DND-41 (cell line): ENCODE data around the gene ZNF529.
A peak's percentile ranks its signal among the peaks of the same experiment; 100 is the strongest.

Experiments used
- ATAC-seq: fragments of 200-7000 bp; cut with Tn5 transposase; 3 replicates; pipeline ENCODE4 v1.9.1; 2021; ENCODE audit warnings: low read depth; ENCODE audit not compliant: insufficient read depth
- DNase-seq: peaks from one replicate; pipeline ENCODE4 v3.0.0-alpha.2; 2020
- H2AFZ ChIP-seq: 2 replicates; pipeline ENCODE4 v1.6.0; 2012; ENCODE audit warnings: low read depth, low read length
- H3K27ac ChIP-seq: 2 replicates; pipeline ENCODE4 v1.5.1; 2012; ENCODE audit warnings: low read length, inconsistent platforms
- H3K27me3 ChIP-seq: fragments of 200-600 bp; sonication (generic); 2 replicates; pipeline ENCODE4 v1.6.0; 2012; ENCODE audit warnings: low read length, mild to moderate bottlenecking, inconsistent platforms; ENCODE audit not compliant: insufficient read depth, poor library complexity
- H3K36me3 ChIP-seq: 2 replicates; pipeline ENCODE4 v1.5.1; 2012; ENCODE audit warnings: low read length, inconsistent platforms; ENCODE audit not compliant: insufficient read depth
- H3K4me1 ChIP-seq: 2 replicates; pipeline ENCODE4 v1.5.1; 2012; ENCODE audit warnings: mild to moderate bottlenecking, low read length; ENCODE audit not compliant: insufficient read depth
- H3K4me2 ChIP-seq: 2 replicates; pipeline ENCODE4 v1.6.0; 2012; ENCODE audit warnings: mild to moderate bottlenecking, moderate library complexity, low read length, inconsistent platforms; ENCODE audit not compliant: insufficient read depth
- H3K4me3 ChIP-seq, 2 experiments: fragments of 200-600 bp in 1 of 2; shearing (Covaris generic) in 1 of 2; 2 replicates each; pipeline ENCODE4 v1.5.1; 2012 to 2016; ENCODE audit warnings: inconsistent platforms in 2 of 2, low read length in 2 of 2, mild to moderate bottlenecking in 2 of 2, low read depth in 1 of 2, moderate library complexity in 1 of 2
- H3K79me2 ChIP-seq: 2 replicates; pipeline ENCODE4 v1.6.0; 2012; ENCODE audit warnings: low read length, inconsistent platforms; ENCODE audit not compliant: insufficient read depth
- H3K9ac ChIP-seq: 2 replicates; pipeline ENCODE4 v1.6.0; 2012; ENCODE audit warnings: low read depth, mild to moderate bottlenecking, inconsistent platforms, low read length, moderate library complexity
- H3K9me3 ChIP-seq: 2 replicates; pipeline ENCODE4 v1.5.1; 2012; ENCODE audit warnings: low read length, moderate library complexity, mild to moderate bottlenecking, inconsistent platforms; ENCODE audit not compliant: insufficient read depth, severe bottlenecking
- H4K20me1 ChIP-seq: 2 replicates; pipeline ENCODE4 v1.6.0; 2012; ENCODE audit warnings: low read length; ENCODE audit not compliant: insufficient read depth
- EZH2 ChIP-seq: IDR thresholded peaks from 3 replicates; pipeline ENCODE4 v1.6.1; 2012; ENCODE audit warnings: borderline replicate concordance, low read depth, mild to moderate bottlenecking, moderate library complexity, low read length, inconsistent platforms; ENCODE audit not compliant: severe bottlenecking
- TF ChIP-seq, protein P1 (sequence below): IDR thresholded peaks from 2 replicates; pipeline ENCODE4 v1.5.1; 2012; ENCODE audit warnings: borderline replicate concordance, low read length, moderate library complexity, mild to moderate bottlenecking; ENCODE audit not compliant: poor library complexity, severe bottlenecking; ENCODE audit errors: extremely low read depth

The ZNF529 gene

DNA sequence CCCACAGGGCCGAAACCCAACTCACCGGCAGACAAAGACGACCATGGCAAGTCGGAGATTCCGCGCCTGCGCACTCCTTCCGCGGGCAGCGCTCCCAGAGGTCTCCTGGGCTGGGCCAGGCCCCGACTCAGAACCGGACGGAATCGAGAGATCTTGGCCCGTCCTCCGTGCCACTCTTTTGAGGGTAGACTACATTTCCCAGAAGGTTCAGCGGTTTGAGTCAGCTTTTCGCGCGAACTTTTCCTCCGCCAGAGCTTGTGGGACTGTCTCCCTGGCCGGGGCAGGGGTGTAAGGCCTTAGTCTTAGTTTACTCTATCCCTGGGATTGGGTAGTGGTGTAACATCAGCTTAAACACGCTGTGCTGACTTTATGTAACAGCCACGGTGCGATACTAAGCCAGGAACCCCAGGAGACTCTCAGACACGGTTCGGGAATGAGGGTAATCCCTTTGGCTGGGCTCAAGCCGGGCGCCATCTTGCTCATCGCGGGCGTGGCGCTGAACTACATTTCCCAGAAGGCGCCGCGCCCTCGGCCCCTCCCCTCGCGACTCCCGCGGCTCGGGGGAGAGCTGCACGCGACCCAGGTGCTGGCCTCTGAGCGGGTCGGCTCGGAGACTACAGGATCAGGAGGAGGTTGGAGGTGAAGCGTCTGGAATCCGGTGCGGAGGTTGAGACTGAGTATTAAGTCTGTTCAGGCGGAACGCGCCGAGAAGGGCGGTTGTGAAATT lies 44.7 kb downstream of the ZNF529 start, which contains the start of gene ZNF260:
Gene ZNF260 (minus strand): TSS at position 78 of the 727 bp plus-strand sequence. CDS start 13,033 bp downstream, outside the sequence.
- H3K9me3 ChIP-seq: peaks cover 24% of the 10 kb centered on the region
- no peaks in the 10 kb centered on the region for H3K27me3 ChIP-seq
- peak within 1 kb of the TSS; percentile 39 to 76 for H3K4me3 ChIP-seq
- H4K20me1 ChIP-seq: no peaks in the 10 kb centered on the region
- H3K79me2 ChIP-seq: peaks cover 61% of the 10 kb centered on the region
- peak; percentile 87 for ATAC-seq
- peak; percentile 94 for DNase-seq
- peak within 1 kb of the TSS; percentile 99 for H2AFZ ChIP-seq
- H3K4me2 ChIP-seq: peak within 1 kb of the TSS; percentile 85
- peak within 1 kb of the TSS; percentile 76 for H3K9ac ChIP-seq
- H3K36me3 ChIP-seq: peaks cover 34% of the 10 kb centered on the region
- peaks cover 27% of the 10 kb centered on the region for H3K4me1 ChIP-seq
- peak within 1 kb of the TSS; percentile 94 for H3K27ac ChIP-seq
- no peak for TF ChIP-seq EZH2
- TF ChIP-seq, protein P1, sequence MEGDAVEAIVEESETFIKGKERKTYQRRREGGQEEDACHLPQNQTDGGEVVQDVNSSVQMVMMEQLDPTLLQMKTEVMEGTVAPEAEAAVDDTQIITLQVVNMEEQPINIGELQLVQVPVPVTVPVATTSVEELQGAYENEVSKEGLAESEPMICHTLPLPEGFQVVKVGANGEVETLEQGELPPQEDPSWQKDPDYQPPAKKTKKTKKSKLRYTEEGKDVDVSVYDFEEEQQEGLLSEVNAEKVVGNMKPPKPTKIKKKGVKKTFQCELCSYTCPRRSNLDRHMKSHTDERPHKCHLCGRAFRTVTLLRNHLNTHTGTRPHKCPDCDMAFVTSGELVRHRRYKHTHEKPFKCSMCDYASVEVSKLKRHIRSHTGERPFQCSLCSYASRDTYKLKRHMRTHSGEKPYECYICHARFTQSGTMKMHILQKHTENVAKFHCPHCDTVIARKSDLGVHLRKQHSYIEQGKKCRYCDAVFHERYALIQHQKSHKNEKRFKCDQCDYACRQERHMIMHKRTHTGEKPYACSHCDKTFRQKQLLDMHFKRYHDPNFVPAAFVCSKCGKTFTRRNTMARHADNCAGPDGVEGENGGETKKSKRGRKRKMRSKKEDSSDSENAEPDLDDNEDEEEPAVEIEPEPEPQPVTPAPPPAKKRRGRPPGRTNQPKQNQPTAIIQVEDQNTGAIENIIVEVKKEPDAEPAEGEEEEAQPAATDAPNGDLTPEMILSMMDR: peak; percentile 8

DNA sequence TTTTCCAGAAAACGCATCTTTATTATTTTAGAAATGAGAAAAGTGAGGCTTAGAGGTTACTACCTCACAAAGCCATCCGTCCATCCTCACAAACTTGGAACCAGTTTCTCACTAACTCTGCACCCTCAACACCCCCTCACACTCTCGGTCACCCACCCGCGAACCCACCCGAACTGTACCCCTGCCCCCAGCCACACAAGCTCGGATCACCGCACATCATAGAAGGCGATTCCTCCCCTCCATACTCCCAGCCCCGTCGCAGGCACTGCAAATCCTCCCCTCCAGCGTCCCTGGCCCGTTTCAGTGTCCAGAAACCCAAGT lies 45.3 kb downstream of the ZNF529 start:
- Histone ChIP-seq H3K79me2 (peaks cover 66% of the 10 kb centered on the region), H3K9me3 (peaks cover 26% of the 10 kb centered on the region), H3K36me3 (peaks cover 36% of the 10 kb centered on the region), H3K4me1 (peaks cover 27% of the 10 kb centered on the region), H3K27me3 (no peaks in the 10 kb centered on the region), H3K4me2 (peak overlapping the region; percentile 85), H3K9ac (peak overlapping the region; percentile 76), H3K27ac (peak overlapping the region; percentile 94), H3K4me3 (peak overlapping the region; percentile 39 to 76), H2AFZ (peak overlapping the region; percentile 99), H4K20me1 (no peaks in the 10 kb centered on the region)
- DNase-seq (no peak), ATAC-seq (peak; percentile 34)
- TF ChIP-seq, protein P1: no peak
- no peak for TF ChIP-seq EZH2

- peak overlapping the region; percentile 99 for H2AFZ ChIP-seq
Observed at GRCh38 chr19:36527341-36527740, 45.8 kb downstream of the ZNF529 start.

More at GRCh38 chr19:36527341-36527740, 45.8 kb downstream of the ZNF529 start:
- Histone ChIP-seq H3K9me3 (peaks cover 25% of the 10 kb centered on the region), H3K4me2 (peak overlapping the region; percentile 85), H3K36me3 (peaks cover 41% of the 10 kb centered on the region), H3K79me2 (peaks cover 71% of the 10 kb centered on the region), H4K20me1 (no peaks in the 10 kb centered on the region), H3K9ac (peak overlapping the region; percentile 76), H3K27ac (peak overlapping the region; percentile 94), H3K27me3 (no peaks in the 10 kb centered on the region), H3K4me1 (peaks cover 27% of the 10 kb centered on the region), H3K4me3 (peak overlapping the region; percentile 39 to 76)
- DNase-seq (no peak), ATAC-seq (no peak)
- TF ChIP-seq, protein P1: no peak
- no peak for TF ChIP-seq EZH2
